Muscle layer of duodenum (tissue), 2 donors: ENCODE measurements around the gene MANBA.

Source experiments
- H3K27ac ChIP-seq: one replicate; pipeline ENCODE4 v1.7.0; 2013; ENCODE audit warnings: mild to moderate bottlenecking, low read length
- H3K27me3 ChIP-seq: one replicate; pipeline ENCODE4 v1.7.0; 2013; ENCODE audit warnings: low read depth, mild to moderate bottlenecking, control low read depth, low read length
- H3K36me3 ChIP-seq, 2 donors: one replicate each; pipeline ENCODE4 v1.7.0; 2013; ENCODE audit warnings: low read length in 2 of 2, control low read depth in 1 of 2, mild to moderate bottlenecking in 1 of 2; ENCODE audit not compliant: insufficient read depth in 2 of 2, control insufficient read depth in 1 of 2
- H3K4me1 ChIP-seq, 2 donors: one replicate each; pipeline ENCODE4 v1.7.0; 2013; ENCODE audit warnings: low read length in 2 of 2, mild to moderate bottlenecking in 2 of 2, control low read depth in 1 of 2, moderate library complexity in 1 of 2; ENCODE audit not compliant: insufficient read depth in 2 of 2, control insufficient read depth in 1 of 2
- H3K4me3 ChIP-seq, 2 donors: one replicate each; pipeline ENCODE4 v1.7.0; 2013; ENCODE audit warnings: low read length in 2 of 2, low read depth in 1 of 2, mild to moderate bottlenecking in 1 of 2
- H3K9me3 ChIP-seq, 2 donors: one replicate each; pipeline ENCODE4 v1.7.0; 2013; ENCODE audit warnings: low read length in 2 of 2, control low read depth in 1 of 2, mild to moderate bottlenecking in 1 of 2; ENCODE audit not compliant: control insufficient read depth in 1 of 2
- donor health status: healthy.

Gene MANBA

DNA sequence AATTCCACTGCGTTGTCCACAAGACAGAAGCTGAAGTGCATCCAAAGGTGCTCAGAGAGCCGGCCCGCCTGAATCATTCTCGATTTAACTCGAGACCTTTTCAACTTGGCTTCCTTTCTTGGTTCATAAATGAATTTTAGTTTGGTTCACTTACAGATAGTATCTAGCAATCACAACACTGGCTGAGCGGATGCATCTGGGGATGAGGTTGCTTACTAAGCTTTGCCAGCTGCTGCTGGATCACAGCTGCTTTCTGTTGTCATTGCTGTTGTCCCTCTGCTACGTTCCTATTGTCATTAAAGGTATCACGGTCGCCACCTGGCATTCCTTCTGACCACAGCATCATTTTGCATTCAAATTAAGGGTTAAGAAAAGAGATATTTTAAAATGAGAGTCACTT, 144.1 kb downstream of the MANBA start:
- no peak overlapping the region for H3K27ac ChIP-seq
- H3K9me3 ChIP-seq = no peaks in the 10 kb centered on the region
- H3K27me3 ChIP-seq = no peaks in the 10 kb centered on the region
- peaks cover 0 to 8% of the 10 kb centered on the region in 2 donors for H3K4me1 ChIP-seq
- peaks cover 40 to 47% of the 10 kb centered on the region in 2 donors for H3K36me3 ChIP-seq
- H3K4me3 ChIP-seq = no peak overlapping the region

DNA sequence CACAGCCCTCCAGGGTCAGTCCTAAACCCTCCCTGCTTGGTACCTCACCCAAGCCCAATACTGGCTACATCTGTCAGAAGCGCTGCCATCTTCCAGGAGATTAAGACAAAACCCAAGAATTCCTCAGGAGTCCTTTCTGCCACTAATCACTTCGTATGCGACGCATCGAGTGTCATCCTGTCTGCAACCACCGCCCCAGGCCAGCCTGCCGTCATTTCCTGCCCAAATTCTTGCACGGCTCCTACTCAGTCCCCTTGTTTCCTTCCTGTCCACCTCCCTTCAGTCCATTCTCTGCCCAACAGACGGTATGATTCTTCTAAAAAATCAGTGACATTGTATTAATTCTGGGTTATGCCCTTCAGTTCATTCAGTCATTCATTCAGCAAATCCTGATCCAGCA, 146.0 kb downstream of the MANBA start:
- Histone ChIP-seq H3K36me3 (peaks cover 55 to 62% of the 10 kb centered on the region in 2 donors), H3K27me3 (no peaks in the 10 kb centered on the region), H3K27ac (no peak overlapping the region), H3K4me3 (no peak overlapping the region), H3K4me1 (no peaks in the 10 kb centered on the region), H3K9me3 (no peaks in the 10 kb centered on the region)

DNA sequence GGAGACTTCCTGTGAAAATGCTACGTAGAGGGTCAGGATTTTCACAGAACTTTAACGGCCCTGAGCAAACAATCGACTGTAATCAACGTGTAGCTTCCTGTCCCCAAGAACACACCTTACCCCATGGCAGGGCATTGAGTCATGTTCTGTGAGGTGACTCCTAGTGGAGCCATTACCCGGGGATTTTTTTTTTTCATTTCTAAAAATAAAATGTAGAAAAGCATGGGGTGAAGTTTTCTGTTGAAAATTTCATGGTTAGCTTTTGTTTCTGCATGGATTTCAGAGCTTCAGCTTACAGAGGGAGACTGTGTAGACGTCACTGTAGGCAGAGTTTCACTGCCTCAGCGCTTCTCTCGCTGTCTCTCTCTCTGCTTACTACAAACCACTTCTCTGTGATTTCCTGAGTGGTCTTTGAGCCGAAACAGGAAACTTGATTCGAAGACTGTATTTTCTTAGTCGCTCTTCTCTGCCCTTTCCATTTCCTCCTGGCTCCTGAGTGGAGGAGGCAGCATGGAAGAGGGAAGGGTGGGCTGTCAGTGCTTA, 147.9 kb downstream of the MANBA start:
- Histone ChIP-seq H3K4me1 (no peaks in the 10 kb centered on the region), H3K27ac (no peak overlapping the region), H3K4me3 (no peak overlapping the region), H3K36me3 (peaks cover 65 to 79% of the 10 kb centered on the region in 2 donors), H3K27me3 (no peaks in the 10 kb centered on the region), H3K9me3 (no peaks in the 10 kb centered on the region)

DNA sequence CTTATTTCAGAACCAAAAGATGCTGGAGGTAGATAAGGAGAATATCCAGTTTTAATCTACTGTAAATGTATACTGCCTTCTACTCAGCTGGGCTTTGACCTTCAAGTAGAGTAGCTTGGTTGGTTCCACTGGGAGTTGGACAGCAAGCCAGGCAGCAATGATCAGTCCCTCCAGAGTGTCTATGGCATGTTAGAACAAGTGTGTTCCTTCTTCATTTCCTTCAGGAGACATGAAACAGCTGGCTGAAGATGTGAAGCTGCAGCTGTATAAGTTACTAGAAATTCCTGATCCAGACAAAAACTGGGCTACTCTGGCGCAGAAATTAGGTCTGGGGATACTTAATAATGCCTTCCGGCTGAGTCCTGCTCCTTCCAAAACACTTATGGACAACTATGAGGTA, 148.6 kb downstream of the MANBA start:
- Histone ChIP-seq H3K27ac (no peak overlapping the region), H3K27me3 (no peaks in the 10 kb centered on the region), H3K36me3 (peaks cover 69 to 86% of the 10 kb centered on the region in 2 donors), H3K4me1 (no peaks in the 10 kb centered on the region), H3K9me3 (no peaks in the 10 kb centered on the region), H3K4me3 (no peak overlapping the region)

DNA sequence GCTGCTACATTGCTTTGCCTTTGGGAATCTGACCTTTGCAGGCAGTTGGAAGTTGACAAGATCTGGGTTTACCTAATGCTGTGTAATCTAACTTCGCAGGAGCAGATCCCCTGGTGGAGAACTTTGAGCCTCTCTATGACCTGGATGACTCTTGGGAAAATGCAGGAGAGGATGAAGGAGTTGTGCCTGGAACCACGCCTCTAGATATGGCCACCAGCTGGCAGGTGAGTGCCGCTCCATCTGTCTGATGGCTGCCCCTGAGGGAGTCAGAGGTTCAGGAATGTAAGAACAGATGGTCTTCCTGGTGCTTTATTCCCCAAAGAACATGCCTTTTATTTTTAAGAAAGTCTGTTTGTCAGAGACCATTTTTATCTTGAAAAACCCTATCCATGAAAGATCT, 150.3 kb downstream of the MANBA start:
- Histone ChIP-seq H3K27ac (no peak overlapping the region), H3K27me3 (no peaks in the 10 kb centered on the region), H3K36me3 (peaks cover 64 to 87% of the 10 kb centered on the region in 2 donors), H3K9me3 (no peaks in the 10 kb centered on the region), H3K4me1 (no peaks in the 10 kb centered on the region), H3K4me3 (no peak overlapping the region)

DNA sequence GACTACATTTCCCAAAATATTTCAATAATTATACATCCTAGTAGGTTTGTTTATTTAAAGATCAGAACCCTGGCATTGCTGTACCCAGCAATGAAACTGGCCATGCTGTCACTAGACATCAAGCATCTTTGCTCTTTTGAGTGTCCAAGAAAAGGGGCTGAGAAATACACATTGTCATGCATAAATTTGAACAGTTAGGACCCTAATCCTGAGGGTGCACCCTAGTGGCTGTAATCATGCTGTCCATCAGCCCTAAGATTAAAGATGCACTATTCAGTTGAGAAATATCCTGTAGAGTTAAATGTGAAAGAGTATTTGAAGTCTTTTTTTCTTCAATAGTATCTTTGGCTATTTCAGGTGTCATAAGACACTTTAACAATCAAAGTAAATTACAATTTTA, 150.8 kb downstream of the MANBA start:
- Histone ChIP-seq H3K4me3 (no peak overlapping the region), H3K9me3 (no peaks in the 10 kb centered on the region), H3K27me3 (no peaks in the 10 kb centered on the region), H3K4me1 (no peaks in the 10 kb centered on the region), H3K27ac (no peak overlapping the region), H3K36me3 (peaks cover 59 to 88% of the 10 kb centered on the region in 2 donors)

DNA sequence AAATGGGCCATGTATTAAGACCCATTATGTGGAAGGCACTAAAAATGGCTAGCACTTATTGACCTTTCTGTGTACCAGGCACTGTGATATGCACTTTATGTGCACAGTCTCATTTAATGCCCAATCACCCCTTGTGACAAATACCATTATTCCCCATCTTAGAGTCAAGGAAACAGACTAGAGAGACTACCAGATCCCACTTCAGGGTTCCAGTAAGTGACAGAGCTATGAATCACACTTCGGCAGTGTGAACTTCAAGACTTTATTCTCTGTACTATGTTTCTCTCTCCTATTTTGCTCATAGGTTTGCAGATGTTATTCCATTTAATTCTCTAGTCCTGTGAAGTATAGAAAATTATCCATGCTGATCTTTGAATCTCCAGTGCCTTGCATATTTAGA, 152.6 kb downstream of the MANBA start:
- Histone ChIP-seq H3K9me3 (no peaks in the 10 kb centered on the region), H3K36me3 (peaks cover 57 to 70% of the 10 kb centered on the region in 2 donors), H3K4me3 (no peak overlapping the region), H3K4me1 (no peaks in the 10 kb centered on the region), H3K27me3 (no peaks in the 10 kb centered on the region), H3K27ac (no peak overlapping the region)

DNA sequence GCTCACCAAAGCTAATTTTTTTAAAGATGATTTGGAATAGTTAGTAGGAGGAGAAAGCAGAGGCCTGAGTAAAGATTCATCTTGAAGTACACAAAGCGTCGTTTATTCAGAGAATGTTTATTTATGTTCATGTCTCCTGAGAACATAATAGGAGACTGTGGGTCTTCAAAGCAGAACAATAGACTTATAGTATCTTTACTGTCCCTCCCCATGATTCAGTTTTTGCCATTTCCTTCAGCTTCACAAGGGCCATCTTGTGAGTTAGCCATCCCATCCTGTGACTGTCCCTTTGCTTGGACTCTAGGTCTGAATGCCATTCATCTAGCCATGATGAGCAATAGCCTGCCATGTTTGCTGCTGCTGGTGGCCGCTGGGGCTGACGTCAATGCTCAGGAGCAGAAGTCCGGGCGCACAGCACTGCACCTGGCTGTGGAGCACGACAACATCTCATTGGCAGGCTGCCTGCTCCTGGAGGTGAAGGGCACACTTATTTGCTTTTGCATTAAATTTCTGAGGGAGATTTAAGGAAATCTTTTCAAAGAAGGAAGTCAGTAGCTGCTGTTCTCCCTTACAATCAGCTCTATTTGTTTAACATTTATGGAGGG, 153.8 kb downstream of the MANBA start:
- Histone ChIP-seq H3K27ac (no peak overlapping the region), H3K4me3 (no peak overlapping the region), H3K9me3 (no peaks in the 10 kb centered on the region), H3K4me1 (no peaks in the 10 kb centered on the region), H3K27me3 (no peaks in the 10 kb centered on the region), H3K36me3 (peaks cover 58 to 66% of the 10 kb centered on the region in 2 donors)

DNA sequence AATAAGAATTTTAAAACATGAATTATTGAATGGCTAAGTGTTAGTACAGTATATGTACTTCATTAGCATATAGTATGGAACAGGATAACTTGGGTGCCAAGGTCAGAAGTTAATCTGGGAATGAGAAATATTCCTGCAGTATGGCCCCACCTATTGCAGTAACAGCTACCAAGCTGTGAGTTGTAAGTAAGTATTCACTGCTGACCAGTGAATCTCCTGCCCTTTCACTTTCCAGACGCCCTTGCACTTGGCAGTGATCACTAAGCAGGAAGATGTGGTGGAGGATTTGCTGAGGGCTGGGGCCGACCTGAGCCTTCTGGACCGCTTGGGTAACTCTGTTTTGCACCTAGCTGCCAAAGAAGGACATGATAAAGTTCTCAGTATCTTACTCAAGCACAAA, 154.5 kb downstream of the MANBA start:
- no peaks in the 10 kb centered on the region for H3K9me3 ChIP-seq

DNA sequence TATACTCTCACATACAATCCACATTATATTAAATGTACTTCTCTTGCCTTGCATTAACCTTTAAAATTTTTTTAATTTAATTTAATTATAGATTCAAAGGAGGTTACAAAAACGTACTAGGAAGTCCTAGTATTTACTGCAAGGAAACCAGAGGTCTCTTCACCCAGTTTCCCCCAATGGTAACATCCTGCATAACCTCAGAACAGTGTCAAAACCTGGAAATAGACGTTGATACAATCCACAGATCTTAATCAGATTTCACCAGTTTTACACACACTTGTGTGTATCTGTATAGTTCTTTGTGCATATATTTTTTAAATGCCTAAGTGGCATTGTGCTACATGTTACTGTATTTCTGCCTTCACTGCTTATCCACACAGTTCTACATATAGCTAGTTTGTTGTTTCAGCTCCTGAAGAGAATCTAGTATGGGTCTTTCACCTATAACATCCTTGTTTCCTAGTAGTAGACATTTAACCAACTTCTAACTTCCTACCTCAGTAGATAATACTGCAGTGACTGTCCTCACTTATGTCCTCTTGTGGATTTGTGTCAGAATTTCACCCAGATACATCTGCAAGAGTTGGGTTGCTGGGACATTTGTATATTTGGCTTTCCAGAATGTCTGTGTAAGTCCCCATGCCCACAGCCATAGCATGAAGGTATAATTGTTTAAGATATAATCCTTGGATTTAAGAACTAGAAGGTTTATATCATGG, 156.4 kb downstream of the MANBA start:
- peaks cover 57 to 62% of the 10 kb centered on the region in 2 donors for H3K36me3 ChIP-seq
- no peaks in the 10 kb centered on the region for H3K4me1 ChIP-seq
- no peaks in the 10 kb centered on the region for H3K9me3 ChIP-seq
- H3K4me3 ChIP-seq = no peak overlapping the region
- no peak overlapping the region for H3K27ac ChIP-seq
- no peaks in the 10 kb centered on the region for H3K27me3 ChIP-seq

More for the DNA sequence above, 154.5 kb downstream of the MANBA start:
- no peak overlapping the region for H3K27ac ChIP-seq
- no peaks in the 10 kb centered on the region for H3K27me3 ChIP-seq
- H3K36me3 ChIP-seq = peaks cover 58 to 66% of the 10 kb centered on the region in 2 donors
- H3K4me3 ChIP-seq = no peak overlapping the region
- no peaks in the 10 kb centered on the region for H3K4me1 ChIP-seq

DNA sequence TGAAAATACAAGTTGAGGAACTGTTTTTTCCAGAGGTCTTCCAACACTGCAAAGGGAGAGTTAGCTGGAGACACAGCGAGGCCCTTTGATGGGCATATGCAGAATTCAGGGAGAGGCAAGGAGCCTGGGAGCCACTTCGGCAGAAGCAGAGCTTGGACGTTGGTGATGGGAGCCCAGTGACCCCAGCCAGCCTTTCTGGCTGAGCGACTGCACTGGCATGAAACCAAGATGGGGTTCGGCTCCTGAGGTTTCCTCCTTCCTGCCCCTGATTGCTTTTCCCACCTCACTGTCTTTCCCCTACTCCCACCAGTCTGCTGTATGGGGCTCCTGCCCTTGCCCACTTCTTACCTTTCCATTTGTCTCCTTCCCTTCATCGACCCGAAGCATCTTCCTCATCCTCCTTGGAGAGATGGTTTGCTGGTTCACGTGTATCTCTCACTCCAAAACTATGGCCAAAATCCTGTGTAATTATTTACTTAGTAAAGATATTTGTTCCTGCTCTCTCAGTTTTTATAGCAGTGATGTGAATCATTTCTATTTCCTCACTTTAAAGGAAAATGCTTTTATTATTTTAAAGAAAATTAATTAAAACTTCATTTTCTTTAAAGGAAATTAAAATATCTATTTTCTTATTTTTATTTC, 159.1 kb downstream of the MANBA start:
- Histone ChIP-seq H3K9me3 (no peaks in the 10 kb centered on the region), H3K36me3 (peaks cover 54 to 67% of the 10 kb centered on the region in 2 donors), H3K27me3 (no peaks in the 10 kb centered on the region), H3K27ac (no peak overlapping the region), H3K4me1 (no peaks in the 10 kb centered on the region), H3K4me3 (no peak overlapping the region)
